Ovary (tissue), 9 donors: ENCODE results near the gene CEPT1. TPM values are rescaled to one million over a fixed set of nuclear protein-coding genes. Genes with fewer than 3 reads are reported as not detected.

Source experiments
- DNase-seq, 5 donors: peaks; one replicate each; pipeline ENCODE4 v3.0.0-alpha.2; 2019 to 2020
- H3K27ac ChIP-seq, 2 donors: fragments of 200-600 bp; one replicate each; pipeline versions ENCODE4 v1.5.1 to v1.8.0; 2019 to 2022
- H3K27me3 ChIP-seq: fragments of 200-600 bp; one replicate; pipeline ENCODE4 v1.8.0; 2022
- H3K36me3 ChIP-seq: fragments of 200-600 bp; sonication (generic); one replicate; pipeline ENCODE4 v1.5.1; 2019
- H3K4me1 ChIP-seq: one replicate; pipeline ENCODE4 v1.8.1; 2013; ENCODE audit warnings: mild to moderate bottlenecking, moderate library complexity; ENCODE audit not compliant: insufficient read depth
- H3K4me3 ChIP-seq: fragments of 200-600 bp; sonication (generic); one replicate; pipeline ENCODE4 v1.5.1; 2017
- H3K9me3 ChIP-seq, 2 donors: fragments of 200-600 bp in 1 of 2; sonication (generic) in 1 of 2; one replicate each; pipeline versions ENCODE4 v1.5.1 to v1.8.1; 2013 to 2019; ENCODE audit warnings: mild to moderate bottlenecking in 1 of 2, moderate library complexity in 1 of 2
- EP300 ChIP-seq: sonication (generic); formaldehyde crosslinking; IDR thresholded peaks from one replicate; pipeline ENCODE4 v1.6.1; 2017; ENCODE audit warnings: antibody characterized with exemption
- POLR2A ChIP-seq: fragments of 450-650 bp; IDR thresholded peaks from one replicate; pipeline ENCODE4 v1.6.1; 2017; ENCODE audit warnings: antibody characterized with exemption, mild to moderate bottlenecking, moderate library complexity
- WGBS, 3 donors: extraction: QIAGEN DNeasy Blood & Tissue Kit in 1 of 3; methylation state at CpG; one replicate each; pipeline versions ENCODE4 v1.1.5 to v1.1.7; 2013 to 2017; 5-methylcytosine and 5-hydroxymethylcytosine counted together
- intact Hi-C, 4 donors: fragments of 100-400 bp; cut with DNase I; formaldehyde crosslinking; loops; one replicate each; pipeline versions ENCODE4 v1.11.0 to v1.15.1; 2022 to 2023
- polyA plus RNA-seq, 2 donors: library from polyadenylated mRNA; stranded (reverse); fragments of 200-250 nt in 1 of 2; fragments of 350-450 nt in 1 of 2; fragmentation: Illumina TruSeq in 1 of 2; extraction: RNeasy Lipid Tissue Mini Kit (QIAGEN cat#74804) in 1 of 2; gene quantifications; one replicate each; pipeline ENCODE4 v1.2.3, GENCODE V29; 2013 to 2014
- total RNA-seq, 7 donors: library from RNA; depleted of rRNA in 2 of 7; stranded (reverse); fragments of >200 nt in 2 of 7; fragmentation: NEBNext Ultra II Directional in 3 of 7; extraction: Animal tissue kit (Norgen Biotek cat#: 25700) in 3 of 7; gene quantifications; one replicate each; pipeline versions ENCODE4 v1.1.0 to v1.2.4, GENCODE V29; 2016 to 2023
- TF ChIP-seq, protein P1 (sequence below), 3 donors: fragments of 450-650 bp in 2 of 3; fragments of 200-600 bp in 1 of 3; IDR thresholded peaks; one replicate each; pipeline versions ENCODE4 v1.5.1 to v1.8.0; 2016 to 2022; ENCODE audit warnings: antibody characterized with exemption in 3 of 3, mild to moderate bottlenecking in 1 of 3
- donor health status: DM: no; HTN: no; CAD: no; lungs with moderate emphysema.
- donor health status: DM: no; HTN: no; CAD: no.
- donor health status: Bipolar disorder and iron deficiency.
- donor health status: DM: yes; HTN: yes; CAD: no.
- donor health status: DM: no; HTN: no; CAD: no.
- donor health status: DM: yes; HTN: yes; CAD: no.

CEPT1 gene
- total and polyA plus RNA-seq, 9 donors: 16.4 to 40.3 (median 32.4) TPM

- 0 to 1% (median 0%) methylated on average over 26 to 33 of the region's 33 CpGs for WGBS, 3 donors
- TF ChIP-seq, protein P1, sequence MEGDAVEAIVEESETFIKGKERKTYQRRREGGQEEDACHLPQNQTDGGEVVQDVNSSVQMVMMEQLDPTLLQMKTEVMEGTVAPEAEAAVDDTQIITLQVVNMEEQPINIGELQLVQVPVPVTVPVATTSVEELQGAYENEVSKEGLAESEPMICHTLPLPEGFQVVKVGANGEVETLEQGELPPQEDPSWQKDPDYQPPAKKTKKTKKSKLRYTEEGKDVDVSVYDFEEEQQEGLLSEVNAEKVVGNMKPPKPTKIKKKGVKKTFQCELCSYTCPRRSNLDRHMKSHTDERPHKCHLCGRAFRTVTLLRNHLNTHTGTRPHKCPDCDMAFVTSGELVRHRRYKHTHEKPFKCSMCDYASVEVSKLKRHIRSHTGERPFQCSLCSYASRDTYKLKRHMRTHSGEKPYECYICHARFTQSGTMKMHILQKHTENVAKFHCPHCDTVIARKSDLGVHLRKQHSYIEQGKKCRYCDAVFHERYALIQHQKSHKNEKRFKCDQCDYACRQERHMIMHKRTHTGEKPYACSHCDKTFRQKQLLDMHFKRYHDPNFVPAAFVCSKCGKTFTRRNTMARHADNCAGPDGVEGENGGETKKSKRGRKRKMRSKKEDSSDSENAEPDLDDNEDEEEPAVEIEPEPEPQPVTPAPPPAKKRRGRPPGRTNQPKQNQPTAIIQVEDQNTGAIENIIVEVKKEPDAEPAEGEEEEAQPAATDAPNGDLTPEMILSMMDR (IDR thresholded peaks at IDR 0.05): no peak
- no peaks in the 10 kb centered on the region for H3K9me3 ChIP-seq
- H3K27me3 ChIP-seq: peaks cover 2% of the 10 kb centered on the region
- no peaks in the 10 kb centered on the region for H3K36me3 ChIP-seq
- intact Hi-C loops: no loop called here
- DNase-seq: peak in 1 of 5 donors; percentile 35
- H3K27ac ChIP-seq: peak overlapping the region; percentile 80 to 92
- peaks cover 3% of the 10 kb centered on the region for H3K4me1 ChIP-seq
- H3K4me3 ChIP-seq: peak overlapping the region; percentile 69
These were observed 583 bp upstream of the CEPT1 start for GRCh38 chr1:111139324-111139955.

GRCh38 chr1:111140680-111140967 is 601 bp downstream of the CEPT1 start:
- 1 to 2% (median 1%) methylated on average over 9 of the region's 9 CpGs for WGBS, 3 donors
- Histone ChIP-seq H3K9me3 (no peaks in the 10 kb centered on the region), H3K4me1 (peaks cover 5% of the 10 kb centered on the region), H3K27me3 (peaks cover 2% of the 10 kb centered on the region), H3K27ac (peak overlapping the region; percentile 80 to 92), H3K4me3 (peak overlapping the region; percentile 69), H3K36me3 (no peaks in the 10 kb centered on the region)
- intact Hi-C loops: no loop called here
- TF ChIP-seq EP300: no peak
- TF ChIP-seq, protein P1 (IDR thresholded peaks at IDR 0.05): no peak
- no peak for TF ChIP-seq POLR2A
- DNase-seq: no peak

DNA sequence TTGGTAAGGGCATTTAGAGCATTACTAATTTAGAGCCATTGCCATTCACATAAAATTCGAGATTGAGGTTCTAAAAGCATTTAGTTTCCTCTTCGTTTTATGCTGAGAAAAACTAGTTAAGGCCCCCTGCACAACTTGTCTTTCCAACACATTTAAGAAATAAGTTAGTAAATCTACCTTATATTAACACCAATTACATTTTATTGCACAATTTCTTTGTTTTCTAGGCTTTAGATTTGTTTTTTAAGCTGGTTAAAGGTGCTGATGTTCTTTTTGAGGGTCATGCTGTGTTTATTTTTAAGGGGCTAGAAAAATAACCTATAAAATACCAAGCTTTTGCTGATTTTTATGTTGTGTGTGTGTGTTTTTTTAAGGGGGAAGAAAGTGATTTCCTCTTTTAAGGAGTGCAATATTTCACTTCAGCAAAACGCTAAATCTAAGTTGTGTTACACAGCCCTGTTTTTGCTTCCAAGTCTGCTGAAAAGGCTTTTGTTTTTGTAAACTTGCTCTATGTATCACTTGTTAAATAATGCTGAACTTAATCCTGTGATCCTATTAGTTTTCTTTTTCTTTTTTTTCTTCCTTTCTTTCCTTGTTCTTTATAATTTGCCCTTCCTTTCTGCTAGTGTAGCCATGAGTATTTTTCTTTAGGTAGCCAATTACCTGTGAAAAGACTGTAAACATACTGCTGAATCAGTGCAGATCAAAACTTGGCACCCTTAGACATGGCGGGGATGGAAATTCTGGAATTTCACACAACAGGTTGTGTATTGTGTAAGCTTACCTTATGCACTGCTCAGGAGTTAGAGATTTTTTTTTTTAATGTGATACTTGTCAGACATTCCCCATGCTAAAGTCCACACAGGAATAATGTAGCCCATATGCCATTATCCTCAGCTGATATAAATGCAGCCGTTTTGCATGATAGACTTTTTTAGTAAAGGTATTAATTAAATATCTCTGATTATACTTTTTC is 1.5 kb downstream of the CEPT1 start:
- peaks cover 2% of the 10 kb centered on the region for H3K27me3 ChIP-seq
- H3K36me3 ChIP-seq: no peaks in the 10 kb centered on the region
- H3K9me3 ChIP-seq: no peaks in the 10 kb centered on the region
- TF ChIP-seq EP300: no peak
- TF ChIP-seq, protein P1 (IDR thresholded peaks at IDR 0.05): no peak
- TF ChIP-seq POLR2A: no peak
- 22 to 31% (median 23%) methylated on average over 5 of the region's 5 CpGs for whole genome bisulfite sequencing, 3 donors
- peak overlapping the region; percentile 69 for H3K4me3 ChIP-seq
- DNase-seq: no peak
- intact Hi-C loops: no loop called here
- H3K27ac ChIP-seq: no peak overlapping the region
- peaks cover 5% of the 10 kb centered on the region for H3K4me1 ChIP-seq

GRCh38 chr1:111142356-111142975 is 2.4 kb downstream of the CEPT1 start:
- H3K27ac ChIP-seq: no peak overlapping the region
- 33 to 52% (median 37%) methylated on average over 5 of the region's 5 CpGs for WGBS, 3 donors
- no peak overlapping the region for H3K4me3 ChIP-seq
- peaks cover 5% of the 10 kb centered on the region for H3K4me1 ChIP-seq
- no peaks in the 10 kb centered on the region for H3K36me3 ChIP-seq
- TF ChIP-seq POLR2A: no peak
- no peak for TF ChIP-seq EP300
- TF ChIP-seq, protein P1 (IDR thresholded peaks at IDR 0.05): no peak
- no peak for DNase-seq
- H3K9me3 ChIP-seq: no peaks in the 10 kb centered on the region
- intact Hi-C loops: no loop called here
- H3K27me3 ChIP-seq: peaks cover 2% of the 10 kb centered on the region
